Right kidney (tissue), 1 donor: ENCODE data around the gene ZNF710.
A peak's percentile ranks its signal among the peaks of the same experiment; 100 is the strongest.

ENCODE experiments used
- DNase-seq: peaks from one replicate; pipeline ENCODE4 v3.0.0-alpha.2; 2016

Gene ZNF710

DNA sequence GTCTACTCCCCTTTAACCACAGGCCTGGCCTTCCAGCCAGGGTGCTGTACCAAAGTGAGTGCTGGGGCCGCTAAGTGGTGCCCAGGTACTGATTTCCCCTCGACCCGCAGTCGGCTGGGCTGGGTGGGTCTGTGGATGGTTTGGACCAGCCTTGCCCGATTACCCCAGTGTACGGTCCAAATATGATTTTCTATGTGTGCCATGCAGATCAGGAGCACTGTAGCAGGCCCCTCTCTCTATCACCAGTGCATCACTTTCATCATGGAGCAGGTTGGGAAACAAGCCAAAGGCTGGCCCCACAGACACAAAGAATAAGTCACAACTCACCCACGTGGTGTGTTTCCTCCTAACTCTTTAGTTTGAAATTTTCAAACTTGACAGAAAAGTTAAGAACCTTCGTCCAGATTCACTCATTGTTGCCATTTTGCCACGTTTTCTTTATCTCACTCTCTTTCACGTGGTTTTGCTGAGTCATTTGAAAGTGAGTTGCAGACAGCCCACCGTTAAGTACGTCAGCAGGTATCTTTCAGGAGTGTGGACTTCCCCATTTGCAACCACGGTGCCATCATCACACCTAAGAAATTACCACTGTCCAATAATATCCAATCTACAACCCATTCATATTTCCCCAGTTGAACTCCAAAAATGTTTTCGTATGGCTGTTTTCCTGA lies 37.0 kb downstream of the ZNF710 start:
- DNase-seq: peak; percentile 1

GRCh38 chr15:90038632-90039095 lies 37.5 kb downstream of the ZNF710 start:
- no peak for DNase-seq

DNA sequence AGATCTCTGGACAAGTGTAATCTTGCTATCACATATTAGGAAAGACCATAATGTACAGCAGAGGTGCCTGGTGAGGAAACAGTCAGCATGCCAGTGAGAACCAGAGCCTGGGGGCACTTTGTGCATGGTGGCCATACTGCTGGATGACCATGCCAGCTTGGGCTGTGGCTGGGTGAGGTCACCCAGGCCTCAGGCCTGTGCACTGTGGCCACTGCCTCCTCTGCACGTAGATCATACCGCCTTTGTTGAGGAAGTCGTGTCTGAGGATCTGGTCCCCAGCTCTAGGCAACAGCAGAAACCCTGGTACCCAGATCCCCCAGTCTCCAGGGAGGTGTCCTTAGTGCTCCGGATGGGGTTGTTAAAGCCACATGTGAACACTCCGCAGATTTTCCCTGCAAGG lies 38.9 kb downstream of the ZNF710 start:
- no peak for DNase-seq

- DNase-seq: no peak
These were observed 39.5 kb downstream of the ZNF710 start for GRCh38 chr15:90040618-90041017.

- no peak for DNase-seq
These were observed 41.2 kb downstream of the ZNF710 start for GRCh38 chr15:90042356-90042755.

- no peak for DNase-seq
These were observed 41.8 kb downstream of the ZNF710 start for GRCh38 chr15:90042766-90043529.

DNA sequence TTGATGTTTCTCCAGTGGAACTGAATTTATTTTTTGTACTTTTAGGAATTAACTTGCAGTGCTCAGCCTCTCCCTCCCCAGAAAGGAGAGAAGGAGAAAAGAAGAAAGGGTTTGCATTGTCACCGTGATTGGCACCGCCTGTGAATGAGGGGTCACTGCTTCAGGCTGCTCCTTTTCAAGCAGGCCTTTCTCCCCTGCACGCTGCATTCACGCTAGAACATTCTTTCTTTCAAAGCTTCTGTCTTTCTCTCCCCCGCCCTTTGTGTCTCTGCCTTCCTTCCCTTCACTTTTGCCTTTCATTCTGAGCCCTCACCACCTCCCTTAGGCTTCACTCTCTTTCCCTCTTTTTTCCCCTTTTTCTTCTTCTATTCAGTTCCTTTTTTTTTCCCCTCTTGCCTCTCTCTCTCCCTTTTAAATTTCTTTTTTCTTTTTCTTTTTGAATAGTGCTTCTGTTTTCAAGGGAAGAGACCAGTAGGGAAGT lies 42.4 kb downstream of the ZNF710 start:
- DNase-seq: no peak

DNA sequence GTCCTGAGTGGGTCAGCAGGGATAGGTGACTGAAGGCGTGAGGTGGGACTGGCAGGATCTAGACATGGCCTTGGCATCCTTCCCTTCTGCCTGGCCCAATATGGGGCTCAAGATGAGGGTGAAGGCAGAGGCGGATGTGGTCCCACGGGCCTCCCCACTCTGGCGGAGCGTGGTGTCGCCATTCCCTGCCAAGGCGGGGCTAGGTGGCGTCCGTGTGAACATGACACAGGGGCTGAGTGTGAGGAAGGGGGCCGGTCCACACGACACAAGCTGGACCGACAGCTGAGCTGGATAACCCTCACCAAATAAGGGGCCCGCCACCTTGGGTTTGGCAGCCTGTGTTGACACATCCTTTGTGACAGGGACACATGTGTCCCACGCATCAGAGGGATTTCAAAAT lies 43.1 kb downstream of the ZNF710 start:
- DNase-seq: no peak

- DNase-seq: no peak
These were observed 43.8 kb downstream of the ZNF710 start for GRCh38 chr15:90044916-90045371.

DNA sequence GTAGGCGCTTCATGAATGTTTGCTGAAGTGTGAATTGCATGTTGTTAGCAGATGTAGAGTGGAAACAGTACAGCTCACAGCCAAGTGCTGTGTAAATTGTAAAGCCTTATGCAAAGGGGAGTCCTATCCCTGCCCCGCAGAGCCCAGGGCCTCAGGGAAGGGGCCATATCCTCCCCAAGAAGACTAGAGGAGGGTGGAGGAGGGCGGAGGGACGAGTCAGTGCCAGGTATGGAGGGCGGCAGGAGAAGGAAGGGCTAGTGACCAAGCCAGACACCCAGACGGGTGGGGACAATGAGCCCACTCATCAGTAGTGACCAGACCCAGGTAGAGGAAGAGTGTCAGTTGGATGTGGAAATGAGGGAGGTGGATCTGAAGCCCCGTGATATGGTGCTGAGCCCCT lies 45.2 kb downstream of the ZNF710 start:
- DNase-seq: no peak

GRCh38 chr15:90046911-90047392 lies 45.8 kb downstream of the ZNF710 start:
- DNase-seq: no peak

GRCh38 chr15:90047956-90048575 lies 46.9 kb downstream of the ZNF710 start:
- no peak for DNase-seq

- no peak for DNase-seq
These were observed 47.9 kb downstream of the ZNF710 start for GRCh38 chr15:90049030-90049429.

GRCh38 chr15:90049666-90050604 lies 48.8 kb downstream of the ZNF710 start:
- no peak for DNase-seq

- DNase-seq: no peak
These were observed 50.8 kb downstream of the ZNF710 start for GRCh38 chr15:90051874-90052273.

DNA sequence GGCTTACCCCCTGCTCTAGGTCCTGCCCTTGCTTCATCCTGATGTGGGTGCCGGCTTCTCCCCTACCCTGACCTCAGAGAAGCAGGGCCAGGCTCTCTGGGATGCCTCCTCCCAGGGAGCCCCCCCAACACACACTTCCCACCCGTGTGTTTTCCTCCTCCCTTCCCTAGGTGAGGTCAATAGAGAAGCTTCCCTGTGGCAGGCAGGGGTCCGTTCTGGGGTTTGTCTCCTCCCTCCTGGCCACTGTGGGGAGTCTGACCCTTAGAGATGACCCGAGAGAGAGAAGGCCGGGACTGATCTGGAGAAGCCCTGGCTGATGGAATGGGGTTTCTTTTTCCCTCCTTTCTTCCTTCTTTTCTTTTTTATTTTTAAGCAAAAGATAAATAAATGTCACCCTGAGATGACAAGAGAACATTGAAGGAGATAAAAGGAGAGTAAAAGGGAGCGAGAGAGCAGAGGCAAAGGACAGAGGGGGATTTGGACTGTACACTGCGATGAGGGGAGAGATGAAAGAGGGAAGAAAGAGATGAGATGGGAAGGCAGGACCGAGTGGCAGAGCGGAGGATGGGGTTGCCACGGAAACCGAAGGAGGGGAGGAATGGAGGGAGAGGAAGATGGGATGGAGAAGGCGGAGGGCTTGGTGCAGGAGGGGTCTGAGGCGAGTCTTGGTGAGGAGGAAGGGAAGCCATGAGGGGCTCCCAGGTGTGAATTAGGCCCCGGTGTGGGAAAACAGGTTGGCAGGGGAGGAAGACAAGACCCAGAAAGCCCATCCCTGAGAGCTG lies 52.8 kb downstream of the ZNF710 start:
- DNase-seq: no peak

- no peak for DNase-seq
These were observed 53.5 kb downstream of the ZNF710 start for GRCh38 chr15:90054618-90055097.

- no peak for DNase-seq
These were observed 54.1 kb downstream of the ZNF710 start for GRCh38 chr15:90055182-90055581.

DNA sequence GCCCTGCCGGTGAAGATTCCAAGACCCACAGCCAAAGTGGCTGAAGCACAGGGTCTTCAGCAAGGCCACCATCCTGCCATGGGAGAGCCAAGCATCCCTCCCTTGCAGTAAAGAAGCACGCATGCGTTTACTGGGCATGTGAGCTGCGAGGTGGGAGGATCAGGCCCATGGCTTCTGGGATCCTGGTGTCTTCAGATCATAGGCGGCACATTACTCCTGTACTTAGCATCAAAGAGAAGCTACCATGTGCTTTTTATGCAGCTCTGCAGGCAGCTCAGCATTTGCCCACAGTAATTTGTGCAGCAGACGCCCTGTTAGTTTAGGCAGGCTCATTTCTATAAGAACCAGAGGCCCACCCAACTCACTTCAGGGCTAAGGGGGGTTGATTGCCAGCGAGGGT lies 55.4 kb downstream of the ZNF710 start:
- DNase-seq: no peak

DNA sequence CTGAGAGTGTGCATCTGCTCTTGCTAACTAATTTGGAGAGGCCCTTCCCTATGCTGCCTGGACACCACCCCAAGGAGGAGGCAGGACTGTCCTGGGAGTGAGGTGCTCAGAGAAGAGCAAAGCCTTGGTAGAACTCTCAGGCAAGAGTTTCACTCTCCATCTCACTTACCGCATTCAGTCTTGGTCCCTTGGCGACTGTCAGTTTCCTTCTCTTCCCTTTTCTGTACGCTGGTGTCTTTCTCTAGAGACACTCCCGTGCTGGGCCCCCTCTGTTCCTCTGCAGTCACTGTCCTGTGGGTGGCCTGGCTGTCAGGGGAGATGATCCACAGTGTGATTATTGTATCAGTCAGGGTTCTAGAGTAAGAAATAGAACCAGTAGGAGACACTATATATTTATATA lies 57.2 kb downstream of the ZNF710 start:
- no peak for DNase-seq

DNA sequence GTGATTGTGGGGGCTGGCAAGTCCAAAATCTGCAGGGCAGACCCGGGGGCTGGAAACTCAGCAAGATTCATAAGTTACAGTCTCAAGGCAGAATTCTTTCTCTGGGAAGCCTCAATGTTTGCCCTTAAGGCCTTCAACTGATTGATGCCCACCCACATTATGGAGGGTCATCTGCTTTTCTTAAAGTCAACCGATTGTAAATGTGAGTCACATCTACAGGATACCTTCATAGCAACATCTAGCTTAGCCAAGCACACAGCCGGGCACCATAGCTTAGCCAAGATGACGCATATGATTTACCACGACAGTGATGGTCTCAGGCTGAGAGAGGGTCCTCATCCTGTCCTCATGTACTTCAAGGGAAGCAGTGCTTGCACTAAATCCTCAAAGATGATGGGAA lies 57.7 kb downstream of the ZNF710 start:
- DNase-seq: no peak
